Measurements from ENCODE around the gene MARCHF5.
"Not testable (repeated sequence)": the region's sequence is repeated elsewhere in the genome, so short reads cannot be mapped to it uniquely, and the experiment has no call there.

The MARCHF5 gene

DNA sequence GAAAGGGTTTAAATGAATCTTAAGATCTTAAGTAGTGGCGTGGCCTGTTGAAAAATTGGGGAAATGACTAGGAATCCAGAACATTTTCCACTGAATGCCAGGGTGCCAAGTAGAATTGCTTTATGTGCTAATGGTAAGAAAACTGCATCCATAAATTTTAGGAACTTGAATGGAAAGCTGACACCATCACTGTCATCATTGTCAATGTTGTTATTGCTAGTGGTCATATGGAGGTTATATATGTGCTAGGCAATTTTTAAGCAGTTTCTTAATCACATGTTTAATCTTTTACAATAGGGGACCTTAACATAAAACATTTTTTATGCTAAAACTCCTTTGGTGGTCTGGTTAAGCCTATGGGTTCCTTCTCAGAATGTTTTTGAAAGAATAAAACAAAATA lies 13.1 kb downstream of the MARCHF5 start:
- DNase-seq (ENCODE audit: low read depth in 4 of 4, low spot score in 1 of 4), result no peak

DNA sequence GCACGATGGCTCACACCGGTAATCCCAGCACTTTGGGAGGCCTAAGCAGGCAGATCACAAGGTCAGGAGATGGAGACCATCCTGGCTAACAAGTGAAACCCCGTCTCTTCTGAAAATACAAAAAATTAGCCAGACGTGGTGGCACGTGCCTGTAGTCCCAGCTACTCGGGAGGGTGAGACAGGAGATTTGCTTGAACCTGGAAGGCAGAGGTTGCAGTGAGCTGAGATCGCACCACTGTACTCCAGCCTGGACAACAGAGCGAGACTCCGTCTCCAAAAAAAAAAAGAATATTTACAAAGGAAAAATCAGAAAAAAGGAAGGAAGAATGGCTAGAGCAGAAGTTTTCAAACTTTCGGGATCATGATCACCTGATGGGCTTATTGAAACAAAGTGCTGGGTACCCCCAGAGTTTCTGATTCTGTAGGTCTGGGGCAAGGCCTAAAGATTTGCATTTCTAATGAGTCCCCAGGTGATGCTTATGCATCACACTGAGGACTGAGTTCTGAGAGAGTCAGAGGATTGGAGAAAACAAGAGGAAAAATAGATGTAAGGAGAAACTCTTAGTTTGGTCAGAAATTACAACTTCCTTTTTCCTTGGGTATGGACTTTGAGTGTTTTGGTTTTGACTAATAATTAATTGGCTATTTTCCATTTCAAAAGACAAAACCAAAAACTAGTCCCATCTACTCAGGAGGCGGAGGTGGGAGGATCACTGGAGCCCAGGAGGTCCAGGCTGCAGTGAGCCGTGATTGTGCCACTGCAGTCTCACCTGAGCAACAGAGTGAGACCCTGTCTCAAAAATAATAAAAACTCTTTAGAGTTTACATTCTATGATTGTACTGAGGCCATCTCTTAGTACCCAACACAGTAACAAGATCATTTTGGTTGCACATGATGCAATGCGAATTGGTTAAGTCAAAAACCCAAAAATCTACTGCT lies 14.4 kb downstream of the MARCHF5 start:
- no peak for DNase-seq (ENCODE audit: low read depth in 4 of 4, low spot score in 1 of 4)

DNA sequence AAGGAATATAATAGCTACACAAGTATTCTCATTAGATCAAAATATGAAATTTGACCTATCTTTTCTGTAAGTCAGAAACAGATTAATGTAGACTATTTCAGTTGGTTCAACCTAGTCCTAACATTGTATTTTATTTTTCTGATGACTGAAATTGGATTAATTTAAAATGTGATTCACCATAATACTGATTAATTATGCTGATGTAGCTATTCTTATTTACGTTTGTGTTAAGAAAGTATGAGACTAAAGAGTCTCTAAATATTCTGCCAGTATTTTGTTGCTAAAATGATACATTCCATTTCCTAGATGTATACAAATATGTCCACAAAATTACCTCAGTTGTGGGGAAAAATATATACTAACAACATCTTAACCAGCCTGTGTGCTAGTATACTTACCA lies 18.3 kb downstream of the MARCHF5 start:
- no peak for DNase-seq (ENCODE audit: low read depth in 4 of 4, low spot score in 1 of 4)

DNA sequence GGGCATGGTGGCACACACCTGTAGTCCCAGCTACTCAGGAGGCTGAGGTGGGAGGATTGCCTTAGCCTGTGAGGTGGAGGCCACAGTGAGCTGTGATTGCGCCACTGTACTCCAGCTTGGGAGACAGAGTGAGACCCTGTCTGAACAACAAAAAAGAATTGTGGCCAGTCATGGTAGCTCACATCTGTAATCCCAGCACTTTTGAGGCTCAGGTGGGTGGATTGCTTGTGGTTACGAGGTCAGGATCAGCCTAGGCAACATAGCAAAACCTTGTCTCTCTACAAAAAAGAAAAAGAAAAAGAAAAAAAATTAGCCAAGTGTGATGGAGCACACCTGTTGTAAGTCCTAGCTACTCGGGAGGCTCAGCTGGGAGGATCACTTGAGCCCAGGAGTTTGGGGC lies 22.8 kb downstream of the MARCHF5 start:
- no peak for DNase-seq (ENCODE audit: low read depth in 4 of 4, low spot score in 1 of 4)

DNA sequence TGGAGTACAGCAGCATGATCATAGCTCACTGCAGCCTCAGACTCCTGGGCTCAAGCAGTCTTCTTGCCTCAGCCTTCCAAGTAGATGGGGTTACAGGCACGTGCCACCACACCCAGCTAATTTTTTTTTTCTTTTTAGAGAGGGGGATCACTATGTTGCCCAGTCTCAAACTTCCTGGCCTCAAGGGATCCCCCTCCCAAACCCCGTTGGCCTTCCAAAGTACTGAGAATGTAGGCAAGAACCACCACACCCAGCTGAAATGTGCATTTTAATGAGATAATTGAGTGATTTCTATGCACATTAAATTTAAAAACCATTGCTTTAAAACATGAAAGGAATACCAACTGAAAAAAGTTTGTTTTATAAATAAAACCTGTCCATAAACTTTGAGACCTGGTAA lies 25.6 kb downstream of the MARCHF5 start:
- no peak for DNase-seq (ENCODE audit: low read depth in 4 of 4, low spot score in 1 of 4)

DNA sequence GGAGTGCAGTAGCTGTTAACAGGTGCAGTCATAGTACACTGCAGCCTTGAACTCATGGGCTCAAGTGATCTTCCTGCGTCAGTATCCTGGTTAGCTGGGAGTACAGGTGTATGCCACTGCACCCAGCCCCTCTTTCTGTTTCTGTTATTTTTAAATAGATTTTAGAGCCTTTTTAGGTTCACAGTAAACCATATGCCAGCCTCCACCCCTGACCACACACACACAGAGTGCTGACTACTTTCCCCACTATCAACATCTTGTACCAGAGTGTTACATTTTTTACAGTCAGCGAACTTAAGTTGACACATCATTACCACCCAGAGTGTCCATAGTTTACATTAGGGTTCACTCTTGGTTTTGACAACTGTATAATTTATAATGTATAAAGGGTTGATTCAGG lies 32.1 kb downstream of the MARCHF5 start:
- DNase-seq (ENCODE audit: low read depth in 4 of 4, low spot score in 1 of 4), result no peak

DNA sequence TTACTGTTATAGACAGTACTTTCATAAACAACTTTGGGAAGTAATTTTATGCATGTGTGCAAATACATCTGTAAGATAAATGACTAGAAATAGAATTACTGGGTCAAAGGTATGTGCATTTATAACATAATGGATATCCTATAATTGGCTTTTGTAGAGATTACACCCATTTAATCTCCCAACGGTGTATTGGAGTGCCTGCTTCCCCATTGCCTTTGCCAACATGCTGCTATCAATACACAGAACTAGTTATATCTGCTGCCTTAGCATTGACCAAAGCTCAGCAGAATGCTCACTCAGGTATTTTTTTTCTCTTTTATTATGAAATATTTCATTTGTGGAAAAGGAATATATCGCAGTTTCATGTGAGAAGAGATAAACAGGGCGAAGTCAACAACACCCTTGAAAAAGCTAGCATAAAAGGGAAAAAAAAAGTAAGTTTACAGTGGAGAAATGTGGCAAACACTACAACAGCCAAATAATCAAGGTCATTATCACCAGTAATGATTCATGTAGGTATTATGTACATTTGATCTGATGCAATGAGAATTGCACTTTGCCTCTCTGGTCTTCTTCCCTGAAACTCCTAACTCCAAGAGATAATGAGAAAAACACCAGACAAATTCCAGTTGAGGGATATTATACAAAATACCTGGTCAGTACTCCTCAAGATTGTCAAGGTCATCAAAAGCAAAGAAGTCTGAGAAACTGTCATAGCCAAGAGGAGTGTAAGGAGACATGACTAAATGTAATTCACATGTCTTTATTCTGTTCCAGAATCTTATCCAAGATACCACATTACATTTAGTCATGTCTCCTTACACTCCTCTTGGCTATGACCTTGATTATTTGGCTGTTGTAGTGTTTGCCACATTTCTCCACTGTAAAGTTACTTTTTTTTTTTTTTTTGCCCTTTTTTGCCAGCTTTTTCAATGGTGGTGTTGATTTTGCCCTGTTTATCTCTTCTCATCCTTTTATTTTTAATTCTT lies 36.8 kb downstream of the MARCHF5 start:
- DNase-seq (ENCODE audit: low read depth in 4 of 4, low spot score in 1 of 4), result no peak

DNA sequence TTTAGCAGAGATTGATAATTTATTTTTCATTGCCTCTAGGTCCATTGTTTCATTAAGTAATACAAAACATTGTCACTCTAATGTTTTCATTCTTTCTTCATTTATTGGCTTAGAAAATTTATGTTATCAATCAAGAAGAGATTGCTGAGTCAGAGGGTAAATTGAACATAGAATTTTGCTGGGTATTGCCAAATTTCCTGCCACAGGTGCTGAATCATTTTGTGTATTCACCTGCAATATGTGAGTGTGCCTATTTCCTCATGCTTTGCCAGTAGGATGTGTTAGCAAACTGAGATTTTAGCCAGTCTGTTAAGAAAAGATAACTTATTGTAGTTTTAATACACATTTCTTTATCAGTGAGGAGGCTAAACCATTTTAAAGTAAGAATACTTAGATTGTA lies 38.0 kb downstream of the MARCHF5 start:
- no peak for DNase-seq (ENCODE audit: low read depth in 4 of 4, low spot score in 1 of 4)

DNA sequence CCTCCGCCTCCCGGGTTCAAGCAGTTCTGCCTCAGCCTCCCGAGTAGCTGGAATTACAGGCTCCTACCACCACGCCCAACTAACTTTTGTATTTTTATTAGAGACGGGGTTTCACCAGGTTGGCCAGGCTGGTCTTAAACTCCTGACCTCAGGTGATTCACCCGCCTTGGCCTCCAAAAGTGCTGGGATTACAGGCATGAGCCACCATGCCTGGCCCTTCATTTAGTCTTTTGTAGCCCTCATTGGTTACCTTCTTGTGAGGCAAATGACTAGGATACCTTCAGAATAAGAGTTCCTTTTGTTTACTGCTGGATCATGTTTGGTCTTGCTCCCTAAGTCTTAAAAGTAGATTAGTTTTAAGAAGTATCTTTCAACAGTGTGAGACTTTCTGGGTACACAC lies 39.0 kb downstream of the MARCHF5 start:
- DNase-seq (ENCODE audit: low read depth in 4 of 4, low spot score in 1 of 4), result not testable (repeated sequence)

DNA sequence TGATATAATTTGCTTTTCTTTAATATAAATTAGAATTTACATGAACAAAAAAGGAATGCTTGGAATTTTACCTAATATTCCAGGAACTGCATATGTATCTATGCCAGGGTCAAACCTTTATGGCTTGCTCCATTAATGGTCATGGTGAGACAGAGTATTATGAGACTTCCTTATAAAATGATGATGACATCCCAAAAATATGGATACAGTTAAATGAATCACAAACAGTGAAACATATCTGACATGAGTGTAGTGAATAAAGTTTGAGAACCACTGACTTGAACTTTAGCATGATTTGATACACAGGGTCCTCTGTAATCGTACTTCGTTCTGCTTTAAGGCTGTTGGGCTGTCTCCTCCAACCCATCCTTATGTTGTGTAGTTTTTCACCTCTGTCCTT lies 51.8 kb downstream of the MARCHF5 start:
- no peak for DNase-seq (ENCODE audit: low read depth in 4 of 4, low spot score in 1 of 4)

DNA sequence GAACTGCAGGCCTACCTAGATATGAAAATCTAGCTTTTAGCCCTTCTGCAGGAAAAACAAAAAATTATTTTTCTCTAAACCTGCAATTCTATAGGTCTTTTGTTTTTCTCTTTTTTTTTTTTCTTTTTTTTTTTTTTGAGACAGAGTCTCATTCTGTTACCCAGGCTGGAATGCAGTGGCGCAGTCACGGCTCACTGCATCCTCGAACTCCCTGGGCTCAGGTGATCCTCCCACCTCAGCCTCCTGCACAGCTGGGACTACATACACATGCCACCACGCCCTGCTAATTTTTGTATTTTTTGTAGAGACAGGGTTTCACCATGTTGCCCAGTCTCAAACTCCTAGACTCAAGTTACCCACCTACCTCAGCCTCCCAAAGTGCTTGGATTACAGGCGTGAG lies 54.6 kb downstream of the MARCHF5 start:
- DNase-seq (ENCODE audit: low read depth in 4 of 4, low spot score in 1 of 4), result not testable (repeated sequence)

DNA sequence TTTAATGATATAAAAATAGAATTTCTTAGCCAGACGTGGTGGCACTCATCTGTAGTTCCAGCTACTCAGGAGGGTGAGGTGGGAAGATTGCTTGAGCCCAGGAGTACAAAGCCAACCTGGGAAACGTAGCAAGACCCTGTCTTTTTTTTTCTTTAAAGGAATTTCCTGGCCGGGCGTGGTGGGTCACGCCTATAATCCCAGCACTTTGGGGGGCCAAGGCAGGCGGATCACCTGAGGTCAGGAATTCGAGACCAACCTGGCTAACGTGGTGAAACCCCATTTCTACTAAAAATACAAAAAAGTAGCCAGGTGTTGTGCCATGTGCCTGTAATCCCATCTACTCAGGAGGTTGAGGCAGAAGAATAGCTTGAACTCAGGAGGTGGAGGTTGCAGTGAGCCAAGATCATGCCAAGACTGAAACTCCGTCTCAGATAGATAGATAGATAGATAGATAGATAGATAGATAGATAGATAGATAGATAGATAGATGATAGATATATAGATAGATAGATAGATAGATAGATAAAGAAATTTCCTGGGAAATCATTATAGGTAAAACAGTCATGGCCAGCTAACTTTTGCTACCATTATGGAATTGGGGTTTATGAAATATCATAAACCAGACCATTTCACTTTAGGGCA lies 56.2 kb downstream of the MARCHF5 start:
- not testable (repeated sequence) for DNase-seq (ENCODE audit: low read depth in 4 of 4, low spot score in 1 of 4)

DNA sequence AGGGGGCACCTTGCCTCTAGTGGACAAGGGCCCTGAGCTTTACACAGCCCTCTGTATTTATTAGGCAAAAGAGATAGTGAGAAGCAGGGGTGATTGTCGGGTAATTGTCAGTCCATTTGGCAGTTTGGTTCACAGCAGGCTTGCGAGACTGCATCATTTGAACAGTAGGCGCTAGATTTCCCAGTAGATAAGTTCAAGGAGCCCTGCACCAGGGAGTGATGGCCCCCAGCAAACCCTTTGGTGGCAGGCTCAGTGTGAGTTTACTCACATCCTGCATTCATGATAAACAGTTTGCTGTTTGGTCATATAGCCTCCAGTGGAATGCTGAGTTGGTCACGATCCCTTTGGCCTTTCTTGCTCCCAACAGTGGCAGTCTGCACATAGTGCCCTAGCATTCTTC lies 59.4 kb downstream of the MARCHF5 start:
- DNase-seq (ENCODE audit: low read depth in 4 of 4, low spot score in 1 of 4), result no peak

DNA sequence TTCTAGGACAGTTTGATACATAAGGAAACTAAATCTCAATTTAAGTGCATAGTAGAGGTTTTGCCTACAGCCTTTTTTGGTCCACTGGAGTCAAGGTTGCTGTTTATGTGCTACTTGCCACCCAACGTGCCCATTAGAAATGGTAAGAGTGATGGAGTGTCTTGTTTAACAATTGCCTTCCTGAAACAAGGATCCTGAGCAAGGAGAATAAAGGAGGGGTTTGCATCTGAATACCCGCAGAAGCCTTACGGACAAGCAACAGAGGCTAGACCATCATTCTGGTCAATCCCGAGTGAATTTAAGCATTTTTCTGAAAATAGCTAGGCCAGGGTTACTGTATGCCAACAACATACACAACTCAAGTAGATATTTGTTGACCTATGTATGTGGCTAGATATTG lies 63.6 kb downstream of the MARCHF5 start:
- no peak for DNase-seq (ENCODE audit: low read depth in 4 of 4, low spot score in 1 of 4)

DNA sequence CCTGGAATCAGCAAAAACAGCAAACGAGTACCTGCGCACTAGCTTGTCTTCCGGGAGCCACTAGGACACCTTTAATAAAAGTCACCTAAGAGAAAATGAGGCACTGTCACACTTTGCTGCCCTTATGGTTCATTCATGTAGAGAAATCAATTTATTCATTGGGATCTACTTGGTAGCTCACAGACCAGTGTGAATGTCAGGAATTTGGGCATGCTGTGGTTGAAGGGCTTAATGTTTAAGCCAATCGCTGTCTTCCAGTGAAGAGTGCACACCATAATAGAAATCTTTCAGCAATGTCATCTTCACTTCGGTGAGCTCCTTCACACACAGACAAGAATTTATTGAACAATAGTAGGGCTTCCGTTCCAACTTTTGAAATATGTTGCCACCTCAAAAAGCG lies 65.1 kb downstream of the MARCHF5 start:
- no peak for DNase-seq (ENCODE audit: low read depth in 4 of 4, low spot score in 1 of 4)

DNA sequence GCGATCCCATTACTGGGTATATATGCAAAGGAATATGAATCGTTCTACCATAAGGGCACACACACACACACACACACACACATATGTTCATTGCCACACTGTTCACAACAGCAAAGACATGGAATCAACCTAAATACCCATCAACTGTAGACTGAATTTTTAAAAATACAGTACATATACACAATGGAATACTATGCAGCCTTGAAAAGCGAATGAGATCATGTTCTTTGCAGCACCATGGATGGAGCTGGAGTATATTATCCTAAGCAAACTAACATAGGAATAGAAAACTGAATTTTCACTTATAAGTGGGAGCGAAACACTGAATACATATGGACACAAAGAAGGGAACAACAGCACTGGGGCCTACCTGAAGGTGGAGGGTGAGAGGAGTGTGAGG lies 72.5 kb downstream of the MARCHF5 start:
- DNase-seq (ENCODE audit: low read depth in 4 of 4, low spot score in 1 of 4), result no peak

DNA sequence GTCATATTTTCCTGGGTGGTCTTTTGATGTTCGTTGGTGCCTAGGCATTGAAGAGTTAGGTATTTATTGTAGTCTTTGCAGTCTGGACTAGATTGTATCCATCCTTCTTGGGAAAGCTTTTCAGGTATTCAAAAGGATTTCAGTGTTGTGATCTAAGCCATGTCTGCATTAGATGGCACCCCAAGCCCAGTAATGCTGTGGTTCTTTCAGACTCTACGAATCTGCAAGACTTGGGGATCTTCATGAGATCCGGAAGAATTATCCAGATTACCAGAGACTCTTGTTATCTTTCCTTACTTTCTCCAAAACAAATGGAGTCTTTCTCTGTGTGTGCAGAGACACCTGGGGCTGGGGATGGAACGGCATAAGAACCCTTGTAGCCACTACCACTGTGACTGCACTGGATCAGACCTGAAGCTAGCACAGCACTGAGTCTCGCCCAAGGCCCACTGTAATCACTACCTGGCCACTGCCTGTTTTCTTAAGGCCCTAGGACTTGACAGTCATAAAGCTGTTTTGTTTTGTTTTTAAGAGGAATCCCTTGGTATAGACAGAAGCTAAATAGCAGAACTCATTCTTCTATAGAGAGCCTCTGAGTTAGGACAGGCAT lies 75.5 kb downstream of the MARCHF5 start:
- DNase-seq (ENCODE audit: low read depth in 4 of 4, low spot score in 1 of 4), result no peak

DNA sequence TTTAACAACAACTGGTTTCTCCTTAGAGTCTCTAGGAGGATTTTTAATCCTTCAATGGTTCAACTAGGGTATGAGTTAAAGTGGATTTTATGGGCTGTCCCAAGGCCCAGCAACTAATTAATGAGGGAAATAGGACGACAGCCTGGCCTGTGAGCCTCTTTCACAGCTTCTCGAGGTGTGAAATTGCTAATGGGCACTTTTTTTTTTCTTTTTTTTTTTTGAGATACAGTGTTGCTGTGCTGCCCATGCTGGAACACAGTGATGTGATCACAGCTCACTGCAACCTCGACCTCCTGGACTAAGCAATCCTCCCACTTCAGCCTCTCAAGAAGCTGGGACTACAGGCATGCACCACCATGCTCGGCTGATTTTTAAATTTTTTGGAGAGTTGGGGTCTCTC lies 87.0 kb downstream of the MARCHF5 start:
- no peak for DNase-seq (ENCODE audit: low read depth in 4 of 4, low spot score in 1 of 4)

DNA sequence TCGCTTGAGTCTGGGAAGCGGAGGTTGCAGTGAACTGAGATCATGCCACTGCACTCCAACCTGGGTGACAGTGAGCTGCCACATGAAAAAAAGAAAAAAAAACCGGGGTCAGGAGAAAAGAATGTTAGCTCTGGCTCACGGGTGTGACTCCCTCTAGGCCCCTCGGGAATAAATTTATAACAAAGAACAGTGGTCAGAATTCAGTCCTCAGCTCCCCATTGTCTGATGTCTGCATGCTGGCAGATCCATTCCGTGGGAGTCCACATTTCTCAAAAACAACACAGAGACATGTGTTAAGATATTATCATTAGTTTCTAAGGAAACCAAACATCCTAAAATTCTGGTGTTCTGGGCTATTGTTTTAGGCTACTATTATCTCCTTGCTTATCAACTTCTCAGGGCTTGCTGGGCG lies 90.6 kb downstream of the MARCHF5 start:
- DNase-seq (ENCODE audit: low read depth in 4 of 4, low spot score in 1 of 4), result no peak

DNA sequence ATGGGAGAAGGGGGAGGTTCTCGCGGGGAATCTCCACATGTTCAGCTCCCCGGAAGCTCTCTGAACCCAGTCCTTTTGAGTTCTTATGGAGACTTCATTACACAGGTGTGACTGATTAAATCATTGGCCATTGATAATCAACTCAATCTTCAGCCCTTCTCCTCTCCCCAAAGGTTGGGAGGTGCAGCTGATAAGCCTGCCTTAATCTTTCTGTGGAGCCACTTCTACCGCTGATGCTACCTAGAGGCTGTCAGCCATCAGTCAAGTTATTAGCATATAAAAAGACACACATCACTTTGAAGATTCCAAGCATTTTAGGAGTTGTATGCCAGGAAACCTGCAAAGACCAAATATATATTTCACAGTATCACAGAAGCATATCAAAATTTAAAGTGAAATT lies 91.7 kb downstream of the MARCHF5 start:
- DNase-seq (ENCODE audit: low read depth in 4 of 4, low spot score in 1 of 4), result no peak

DNA sequence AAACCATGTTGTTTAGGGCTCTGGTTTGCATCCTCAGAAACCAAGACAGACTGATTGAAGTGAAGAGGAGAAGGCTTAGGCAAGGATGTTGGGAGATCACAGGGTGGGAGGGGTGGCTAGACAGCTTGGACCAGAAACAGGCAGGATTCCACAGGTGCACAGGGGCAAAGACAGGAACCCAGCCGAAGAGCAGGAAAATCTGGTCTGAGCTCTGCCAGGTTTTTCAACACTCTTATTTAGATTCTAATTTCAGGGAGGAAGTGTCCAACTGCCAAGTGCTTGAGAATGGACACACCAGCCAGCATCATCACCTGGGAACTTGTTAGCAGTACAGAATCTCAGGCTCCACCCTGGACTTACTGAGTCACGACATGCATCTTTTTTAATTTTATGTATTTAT lies 93.8 kb downstream of the MARCHF5 start:
- no peak for DNase-seq (ENCODE audit: low read depth in 4 of 4, low spot score in 1 of 4)
